Measurements from ENCODE around the gene HOXA13. TPM values are rescaled to one million over a fixed set of nuclear protein-coding genes. Genes with fewer than 3 reads are reported as not detected.

Gene HOXA13
- total and polyA plus RNA-seq, 2 experiments from 2014 or later, result 6.2 to 14.2 TPM

DNA sequence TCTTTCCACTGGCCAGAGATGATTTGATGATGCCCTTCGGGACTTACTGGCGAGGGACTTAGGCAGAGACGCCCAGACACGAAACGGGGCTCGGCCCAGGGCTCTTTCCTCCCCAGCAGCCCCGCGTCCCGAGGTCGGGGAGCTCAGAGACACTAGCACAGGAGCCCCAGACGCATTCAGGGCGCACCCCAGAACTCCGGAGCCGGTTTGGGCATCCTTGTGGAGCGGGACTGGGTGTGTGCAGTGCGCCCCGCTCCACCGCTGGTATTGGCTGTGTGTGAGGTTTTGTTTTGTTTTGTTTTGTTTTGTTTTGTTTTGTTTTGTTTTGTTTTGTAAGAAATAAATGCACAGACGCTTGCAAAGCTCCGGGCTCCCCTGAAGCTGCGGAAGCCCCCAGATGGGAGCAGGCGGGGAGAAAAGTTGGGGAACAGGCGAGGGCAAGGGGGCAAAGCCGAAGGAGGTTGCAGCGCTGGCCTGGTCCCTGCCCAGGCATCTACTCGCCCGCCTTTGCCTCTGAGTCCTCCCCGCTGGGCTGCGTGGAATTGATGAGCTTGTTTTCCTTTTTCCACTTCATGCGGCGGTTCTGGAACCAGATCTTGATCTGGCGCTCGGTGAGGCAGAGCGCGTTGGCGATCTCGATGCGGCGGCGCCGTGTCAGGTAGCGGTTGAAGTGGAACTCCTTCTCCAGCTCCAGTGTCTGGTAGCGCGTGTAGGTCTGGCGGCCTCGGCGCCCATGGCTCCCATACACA is 54.6 kb downstream of the HOXA13 start:
- H3K4me1 ChIP-seq (ENCODE audit: insufficient read depth), result peaks cover 13% of the 10 kb centered on the region
- no peak for DNase-seq (ENCODE audit: low spot score)
- no peaks in the 10 kb centered on the region for H3K79me2 ChIP-seq
- TF ChIP-seq, protein P1, sequence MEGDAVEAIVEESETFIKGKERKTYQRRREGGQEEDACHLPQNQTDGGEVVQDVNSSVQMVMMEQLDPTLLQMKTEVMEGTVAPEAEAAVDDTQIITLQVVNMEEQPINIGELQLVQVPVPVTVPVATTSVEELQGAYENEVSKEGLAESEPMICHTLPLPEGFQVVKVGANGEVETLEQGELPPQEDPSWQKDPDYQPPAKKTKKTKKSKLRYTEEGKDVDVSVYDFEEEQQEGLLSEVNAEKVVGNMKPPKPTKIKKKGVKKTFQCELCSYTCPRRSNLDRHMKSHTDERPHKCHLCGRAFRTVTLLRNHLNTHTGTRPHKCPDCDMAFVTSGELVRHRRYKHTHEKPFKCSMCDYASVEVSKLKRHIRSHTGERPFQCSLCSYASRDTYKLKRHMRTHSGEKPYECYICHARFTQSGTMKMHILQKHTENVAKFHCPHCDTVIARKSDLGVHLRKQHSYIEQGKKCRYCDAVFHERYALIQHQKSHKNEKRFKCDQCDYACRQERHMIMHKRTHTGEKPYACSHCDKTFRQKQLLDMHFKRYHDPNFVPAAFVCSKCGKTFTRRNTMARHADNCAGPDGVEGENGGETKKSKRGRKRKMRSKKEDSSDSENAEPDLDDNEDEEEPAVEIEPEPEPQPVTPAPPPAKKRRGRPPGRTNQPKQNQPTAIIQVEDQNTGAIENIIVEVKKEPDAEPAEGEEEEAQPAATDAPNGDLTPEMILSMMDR (IDR thresholded peaks at IDR 0.05; ENCODE audit: poor library complexity), result no peak
- TF ChIP-seq EZH2phosphoT487 (IDR thresholded peaks at IDR 0.05; ENCODE audit: low read depth, severe bottlenecking, unreplicated experiment) (no peak), EZH2 (IDR thresholded peaks at IDR 0.05; ENCODE audit: borderline replicate concordance) (no peak)
- H3K27ac ChIP-seq, result no peak overlapping the region
- no peaks in the 10 kb centered on the region for H4K20me1 ChIP-seq (ENCODE audit: insufficient read depth, poor library complexity, severe bottlenecking)
- no peak overlapping the region for H3K4me3 ChIP-seq
- H3K9me3 ChIP-seq (ENCODE audit: low read depth), result no peaks in the 10 kb centered on the region
- H3K36me3 ChIP-seq (replicated peaks; ENCODE audit: insufficient read depth, low read depth), result no peaks in the 10 kb centered on the region
- H3K27me3 ChIP-seq, result peaks cover 99% of the 10 kb centered on the region
- 63% methylated on average over 44 of the region's 47 CpGs for WGBS (ENCODE audit: low lambda C conversion rate, missing lambda C conversion rate)
- H2AFZ ChIP-seq, result no peak overlapping the region
- no peak overlapping the region for H3K4me2 ChIP-seq
- H3K9me2 ChIP-seq (replicated peaks; ENCODE audit: insufficient read depth), result no peaks in the 10 kb centered on the region

DNA sequence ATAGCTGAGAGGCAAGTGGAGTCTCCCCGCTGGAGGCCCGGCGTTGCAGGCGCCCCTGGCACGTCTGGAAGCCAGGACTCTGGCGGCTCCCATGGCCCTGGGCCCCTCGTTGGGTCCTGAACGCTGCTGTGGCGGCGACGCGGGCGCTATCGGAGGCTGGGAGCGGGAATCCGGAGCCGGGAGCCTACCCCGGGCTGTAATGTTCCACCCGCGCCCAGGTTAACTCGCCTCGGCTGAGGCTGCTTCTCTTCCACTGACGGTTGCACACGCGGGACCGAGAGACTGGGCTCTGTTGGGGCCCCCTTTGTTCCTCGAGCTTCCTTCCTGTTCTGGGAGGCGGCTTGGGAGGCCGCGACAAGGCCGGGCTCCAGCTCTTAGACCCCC is 55.1 kb downstream of the HOXA13 start:
- H3K36me3 ChIP-seq (replicated peaks; ENCODE audit: insufficient read depth, low read depth), result no peaks in the 10 kb centered on the region
- H3K4me1 ChIP-seq (ENCODE audit: insufficient read depth), result peaks cover 13% of the 10 kb centered on the region
- DNase-seq (ENCODE audit: low spot score), result no peak
- no peaks in the 10 kb centered on the region for H3K9me2 ChIP-seq (replicated peaks; ENCODE audit: insufficient read depth)
- 31% methylated on average over 31 of the region's 31 CpGs for WGBS (ENCODE audit: low lambda C conversion rate, missing lambda C conversion rate)
- no peaks in the 10 kb centered on the region for H3K9me3 ChIP-seq (ENCODE audit: low read depth)
- H3K4me2 ChIP-seq, result no peak overlapping the region
- H3K4me3 ChIP-seq, result no peak overlapping the region
- no peaks in the 10 kb centered on the region for H3K79me2 ChIP-seq
- TF ChIP-seq EZH2 (IDR thresholded peaks at IDR 0.05; ENCODE audit: borderline replicate concordance), result peak; percentile 34
- TF ChIP-seq, protein P1 (IDR thresholded peaks at IDR 0.05; ENCODE audit: poor library complexity), result no peak
- H3K27ac ChIP-seq, result no peak overlapping the region
- no peak overlapping the region for H2AFZ ChIP-seq
- H3K27me3 ChIP-seq, result peaks cover 99% of the 10 kb centered on the region
- no peaks in the 10 kb centered on the region for H4K20me1 ChIP-seq (ENCODE audit: insufficient read depth, poor library complexity, severe bottlenecking)

MicroRNAs encoded within 50 kb of the gene (microRNA counts, 767-probe panel; counts per million panel counts)
- 7,694 counts per million, percentile 47 among the panel's probes with 10 or more counts for microRNA hsa-miR-196b-5p

Small RNA genes lying within 50 kb of the gene (microRNA-seq; reads per million reads assigned to microRNA genes)
- gene MIR196B, result 8,357 reads per million, percentile 93 among the genes with 10 or more reads in this experiment

Small RNA genes lying within 50 kb of the gene (small RNA-seq; reads per million reads assigned to genes)
- gene AC004080.5 (not detected), gene RF02140 (not detected), gene RF02141 (not detected)

Other genes with a start within 250 kb of the HOXA13 start
- 0.12 and 0.30 TPM in 2 replicates for gene HOXA1, start 104.1 kb downstream of the HOXA13 start, total RNA-seq
- gene HOXA1, start 104.1 kb downstream of the HOXA13 start, polyA plus RNA-seq, result 0.25 and 0.77 TPM in 2 replicates
- gene HOXA2, start 97.4 kb downstream of the HOXA13 start, total RNA-seq, result 0.36 TPM in 1 of 2 replicates, not detected in the other
- 0.07 and 0.81 TPM in 2 replicates for gene HOXA2, start 97.4 kb downstream of the HOXA13 start, polyA plus RNA-seq
- 1.3 and 1.4 TPM in 2 replicates for gene HOXA4, start 69.3 kb downstream of the HOXA13 start, total RNA-seq
- gene HOXA4, start 69.3 kb downstream of the HOXA13 start, polyA plus RNA-seq, result 0.69 and 0.96 TPM in 2 replicates
- gene HOXA5, start 56.4 kb downstream of the HOXA13 start, total RNA-seq, result 0.08 and 0.70 TPM in 2 replicates
- gene HOXA5, start 56.4 kb downstream of the HOXA13 start, polyA plus RNA-seq, result 0.41 and 0.92 TPM in 2 replicates
- not detected in 2 replicates for gene HOXA6, start 52.3 kb downstream of the HOXA13 start, total RNA-seq
- gene HOXA6, start 52.3 kb downstream of the HOXA13 start, polyA plus RNA-seq, result 0.16 and 0.23 TPM in 2 replicates
- gene HOXA3, start 47.5 kb downstream of the HOXA13 start, total RNA-seq, result 0.83 and 3.0 TPM in 2 replicates
- gene HOXA3, start 47.5 kb downstream of the HOXA13 start, polyA plus RNA-seq, result 4.1 and 4.5 TPM in 2 replicates
- 0.32 and 0.83 TPM in 2 replicates for gene HOXA7, start 43.4 kb downstream of the HOXA13 start, total RNA-seq
- 1.0 TPM in 1 of 2 replicates, not detected in the other for gene HOXA7, start 43.4 kb downstream of the HOXA13 start, polyA plus RNA-seq
- gene HOXA9, start 34.6 kb downstream of the HOXA13 start, total RNA-seq, result 3.6 and 5.9 TPM in 2 replicates
- 3.5 and 4.4 TPM in 2 replicates for gene HOXA9, start 34.6 kb downstream of the HOXA13 start, polyA plus RNA-seq
- gene HOXA10, start 25.8 kb downstream of the HOXA13 start, total RNA-seq, result 9.9 and 15.1 TPM in 2 replicates
- 7.7 and 8.1 TPM in 2 replicates for gene HOXA10, start 25.8 kb downstream of the HOXA13 start, polyA plus RNA-seq
- gene HOXA11, start 14.9 kb downstream of the HOXA13 start, total RNA-seq, result 6.4 and 9.6 TPM in 2 replicates
- gene HOXA11, start 14.9 kb downstream of the HOXA13 start, polyA plus RNA-seq, result 5.4 and 7.6 TPM in 2 replicates
- gene EVX1, start 42.7 kb upstream of the HOXA13 start, total RNA-seq, result 1.1 and 1.6 TPM in 2 replicates
- gene EVX1, start 42.7 kb upstream of the HOXA13 start, polyA plus RNA-seq, result 0.95 and 1.9 TPM in 2 replicates

All from hepatocyte (in vitro differentiated cells).